ENCODE results near the gene FHL2.

FHL2 gene

GRCh38 chr2:105421053-105421452, 22.2 kb upstream of the FHL2 start:
- no peak for DNase-seq (ENCODE audit: low spot score)

GRCh38 chr2:105418522-105418921, 19.7 kb upstream of the FHL2 start:
- DNase-seq (ENCODE audit: low spot score): no peak

GRCh38 chr2:105417857-105418436, 19.1 kb upstream of the FHL2 start:
- no peak for DNase-seq (ENCODE audit: low spot score)

- no peak for DNase-seq (ENCODE audit: low spot score)
Observed at GRCh38 chr2:105416156-105416555, 17.3 kb upstream of the FHL2 start.

- no peak for DNase-seq (ENCODE audit: low spot score)
Observed at GRCh38 chr2:105415007-105415406, 16.2 kb upstream of the FHL2 start.

GRCh38 chr2:105413206-105413605, 14.4 kb upstream of the FHL2 start:
- DNase-seq (ENCODE audit: low spot score): no peak

- no peak for DNase-seq (ENCODE audit: low spot score)
Observed at GRCh38 chr2:105412584-105412983, 13.7 kb upstream of the FHL2 start.

GRCh38 chr2:105411720-105412407, 13.0 kb upstream of the FHL2 start:
- no peak for DNase-seq (ENCODE audit: low spot score)

- DNase-seq (ENCODE audit: low spot score): no peak
Observed at GRCh38 chr2:105410554-105410953, 11.7 kb upstream of the FHL2 start.

- DNase-seq (ENCODE audit: low spot score): no peak
Observed at GRCh38 chr2:105409717-105410116, 10.9 kb upstream of the FHL2 start.

GRCh38 chr2:105407946-105408743, 9.3 kb upstream of the FHL2 start:
- no peak for DNase-seq (ENCODE audit: low spot score)

- DNase-seq (ENCODE audit: low spot score): no peak
Observed at GRCh38 chr2:105406221-105406620, 7.4 kb upstream of the FHL2 start.

GRCh38 chr2:105405291-105405690, 6.4 kb upstream of the FHL2 start:
- no peak for DNase-seq (ENCODE audit: low spot score)

- DNase-seq (ENCODE audit: low spot score): no peak
Observed at GRCh38 chr2:105404736-105405135, 5.9 kb upstream of the FHL2 start.

GRCh38 chr2:105403783-105404698, 5.2 kb upstream of the FHL2 start:
- no peak for DNase-seq (ENCODE audit: low spot score)

GRCh38 chr2:105403241-105403782, 4.5 kb upstream of the FHL2 start:
- no peak for DNase-seq (ENCODE audit: low spot score)

GRCh38 chr2:105402809-105403208, 4.0 kb upstream of the FHL2 start:
- no peak for DNase-seq (ENCODE audit: low spot score)

GRCh38 chr2:105401867-105402266, 3.0 kb upstream of the FHL2 start:
- no peak for DNase-seq (ENCODE audit: low spot score)

GRCh38 chr2:105400138-105400540, 1.3 kb upstream of the FHL2 start:
- no peak for DNase-seq (ENCODE audit: low spot score)

GRCh38 chr2:105399207-105399861, 483 bp upstream of the FHL2 start:
- DNase-seq (ENCODE audit: low spot score): no peak

- DNase-seq (ENCODE audit: low spot score): no peak
Observed at GRCh38 chr2:105397953-105398335, 907 bp downstream of the FHL2 start.

Data from CD4-positive, alpha-beta T cell treated with Interleukin-2 at 100 ng/mL for 4 hours (primary cell).